HT1080 (cell line): ENCODE results near the gene MIS18A. TPM values are rescaled to one million over a fixed set of nuclear protein-coding genes. Genes with fewer than 3 reads are reported as not detected.

Experiments used
- DNase-seq: peaks from one replicate; pipeline ENCODE4 v3.0.0-alpha.2; 2015; ENCODE audit warnings: low read depth
- total RNA-seq: library from RNA; depleted of rRNA; stranded (reverse); fragments of >200 nt; shearing (Covaris generic); gene quantifications from 2 replicates; pipeline ENCODE4 v1.2.3, GENCODE V29; 2014; rRNA removed

MIS18A gene
- total RNA-seq, 1 experiment from 2014 or later, result 33.7 TPM

GRCh38 chr21:32256873-32257620 is 21.8 kb downstream of the MIS18A start:
- DNase-seq, result peak; percentile 83

GRCh38 chr21:32256251-32256650 is 22.6 kb downstream of the MIS18A start:
- no peak for DNase-seq

- no peak for DNase-seq
Observed at GRCh38 chr21:32253215-32253641, 25.6 kb downstream of the MIS18A start.

- no peak for DNase-seq
Observed at GRCh38 chr21:32252136-32252535, 26.7 kb downstream of the MIS18A start.

GRCh38 chr21:32249511-32250280 is 29.2 kb downstream of the MIS18A start:
- no peak for DNase-seq

GRCh38 chr21:32248571-32249461 is 30.0 kb downstream of the MIS18A start:
- DNase-seq, result no peak

- DNase-seq, result no peak
Observed at GRCh38 chr21:32246571-32247140, 32.2 kb downstream of the MIS18A start.

GRCh38 chr21:32245971-32246370 is 32.9 kb downstream of the MIS18A start:
- no peak for DNase-seq

GRCh38 chr21:32240851-32241687 is 37.8 kb downstream of the MIS18A start:
- DNase-seq, result no peak

- no peak for DNase-seq
Observed at GRCh38 chr21:32239551-32239950, 39.3 kb downstream of the MIS18A start.

- no peak for DNase-seq
Observed at GRCh38 chr21:32238063-32238462, 40.8 kb downstream of the MIS18A start.

GRCh38 chr21:32237021-32237420 is 41.8 kb downstream of the MIS18A start:
- DNase-seq, result peak; percentile 4

- no peak for DNase-seq
Observed at GRCh38 chr21:32233722-32234301, 45.0 kb downstream of the MIS18A start.

GRCh38 chr21:32233055-32233546 is 45.7 kb downstream of the MIS18A start:
- DNase-seq, result no peak

GRCh38 chr21:32226444-32226843 is 52.4 kb downstream of the MIS18A start:
- no peak for DNase-seq

Other genes starting within 250 kb of the MIS18A start
- 0.31 TPM in 1 of 2 replicates, not detected in the other for gene MRAP, start 19.8 kb upstream of the MIS18A start, total RNA-seq
- gene URB1, start 114.0 kb upstream of the MIS18A start, total RNA-seq, result 38.1 and 38.8 TPM in 2 replicates
- gene EVA1C, start 133.7 kb upstream of the MIS18A start, total RNA-seq, result not detected in 2 replicates